Astrocyte of the spinal cord (primary cell): ENCODE results near the gene FBXO11.
"Not testable (repeated sequence)": the region's sequence is repeated elsewhere in the genome, so short reads cannot be mapped to it uniquely, and the experiment has no call there.

Experiments
- DNase-seq: peaks from one replicate; pipeline ENCODE4 v3.0.0; 2011; ENCODE audit warnings: low read depth, low spot score
- H3K4me3 ChIP-seq: 2 replicates; pipeline ENCODE4 v1.5.1; 2011; ENCODE audit warnings: low read depth, mild to moderate bottlenecking, low read length, moderate library complexity
- in situ Hi-C: cut with HindIII; loops from 2 replicates; pipeline ENCODE4 v1.10.0; 2017; ENCODE audit warnings: low sequenced_read_pairs
- TF ChIP-seq, protein P1 (sequence below): IDR thresholded peaks from 2 replicates; pipeline ENCODE4 v1.5.1; 2012; ENCODE audit warnings: low read depth, mild to moderate bottlenecking, low read length, inconsistent platforms

The FBXO11 gene

DNA sequence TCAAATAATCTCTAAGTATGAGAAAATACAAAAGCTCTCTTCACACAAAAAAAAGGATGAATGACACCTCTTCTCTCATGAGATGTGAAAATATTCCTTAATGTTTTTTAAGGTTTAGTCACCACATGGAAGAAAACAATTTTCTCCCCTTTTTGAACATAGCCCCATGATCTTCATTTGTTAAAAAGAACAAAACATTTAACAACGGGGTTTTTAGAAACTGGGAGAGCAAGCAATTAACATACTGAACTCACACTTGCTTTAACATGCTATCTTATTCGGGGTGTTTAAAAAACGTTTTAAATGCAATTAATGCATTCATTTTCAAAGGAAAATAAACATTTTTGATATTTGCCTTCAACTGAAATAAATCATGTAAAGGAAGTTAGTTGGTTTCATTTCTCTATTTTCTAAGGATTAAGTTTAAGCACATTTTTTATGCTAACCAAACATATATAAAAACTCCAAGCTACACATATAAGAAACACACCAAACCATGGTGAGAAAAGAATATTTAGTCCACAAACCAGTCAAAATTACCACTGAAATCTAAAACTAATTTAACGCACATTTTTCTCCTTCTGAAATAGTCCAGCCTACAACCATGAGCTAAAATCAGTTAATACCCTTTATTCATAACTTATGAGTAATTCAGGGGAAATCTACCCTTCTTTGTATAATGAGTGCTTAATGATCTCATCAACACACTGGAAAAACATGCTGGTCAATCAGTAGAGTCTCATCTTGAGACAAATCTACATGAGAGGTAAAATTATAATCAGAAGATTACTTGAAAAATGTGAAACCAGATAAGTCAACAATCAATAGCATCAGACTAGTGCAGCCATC lies 8.2 kb downstream of the FBXO11 start:
- TF ChIP-seq, protein P1, sequence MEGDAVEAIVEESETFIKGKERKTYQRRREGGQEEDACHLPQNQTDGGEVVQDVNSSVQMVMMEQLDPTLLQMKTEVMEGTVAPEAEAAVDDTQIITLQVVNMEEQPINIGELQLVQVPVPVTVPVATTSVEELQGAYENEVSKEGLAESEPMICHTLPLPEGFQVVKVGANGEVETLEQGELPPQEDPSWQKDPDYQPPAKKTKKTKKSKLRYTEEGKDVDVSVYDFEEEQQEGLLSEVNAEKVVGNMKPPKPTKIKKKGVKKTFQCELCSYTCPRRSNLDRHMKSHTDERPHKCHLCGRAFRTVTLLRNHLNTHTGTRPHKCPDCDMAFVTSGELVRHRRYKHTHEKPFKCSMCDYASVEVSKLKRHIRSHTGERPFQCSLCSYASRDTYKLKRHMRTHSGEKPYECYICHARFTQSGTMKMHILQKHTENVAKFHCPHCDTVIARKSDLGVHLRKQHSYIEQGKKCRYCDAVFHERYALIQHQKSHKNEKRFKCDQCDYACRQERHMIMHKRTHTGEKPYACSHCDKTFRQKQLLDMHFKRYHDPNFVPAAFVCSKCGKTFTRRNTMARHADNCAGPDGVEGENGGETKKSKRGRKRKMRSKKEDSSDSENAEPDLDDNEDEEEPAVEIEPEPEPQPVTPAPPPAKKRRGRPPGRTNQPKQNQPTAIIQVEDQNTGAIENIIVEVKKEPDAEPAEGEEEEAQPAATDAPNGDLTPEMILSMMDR: no peak
- in situ Hi-C loops: no loop called here
- DNase-seq: no peak
- H3K4me3 ChIP-seq: no peak overlapping the region

DNA sequence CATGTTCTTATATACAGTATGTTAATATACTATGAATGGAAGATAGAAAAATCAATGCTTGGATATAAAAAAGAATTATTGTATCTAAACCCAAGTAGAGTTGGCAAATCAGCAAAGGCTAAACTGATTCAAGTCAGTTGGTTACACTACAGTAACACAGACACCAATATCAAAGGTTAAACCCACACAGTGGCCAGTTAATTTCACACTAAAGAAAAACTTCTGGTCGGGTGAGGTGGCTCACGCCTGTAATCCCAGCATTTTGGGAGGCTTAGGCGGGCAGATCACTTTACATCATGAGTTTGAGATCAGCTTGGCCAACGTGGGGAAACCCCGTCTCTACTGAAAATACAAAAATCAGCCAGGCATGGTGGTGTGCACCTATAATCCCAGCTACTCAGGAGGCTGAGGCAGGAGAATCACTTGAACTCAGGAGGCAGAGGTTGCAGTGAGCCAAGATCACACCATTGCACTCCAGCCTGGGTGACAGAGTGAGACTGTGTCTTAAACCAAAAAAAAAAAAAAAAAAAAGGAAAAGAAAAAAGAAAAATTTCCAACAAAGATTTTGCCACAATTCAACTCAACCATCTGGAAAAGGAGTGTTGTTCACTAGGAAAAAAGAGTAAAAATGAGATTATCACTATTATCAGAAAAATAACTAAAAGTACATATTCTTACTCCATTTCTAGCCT lies 9.0 kb downstream of the FBXO11 start:
- in situ Hi-C loops: not testable (repeated sequence)

GRCh38 chr2:47896450-47896968 lies 9.8 kb downstream of the FBXO11 start:
- TF ChIP-seq, protein P1: no peak
- in situ Hi-C loops: no loop called here
- DNase-seq: no peak

More for the DNA sequence above, 9.0 kb downstream of the FBXO11 start:
- not testable (repeated sequence) for H3K4me3 ChIP-seq, DNase-seq

DNA sequence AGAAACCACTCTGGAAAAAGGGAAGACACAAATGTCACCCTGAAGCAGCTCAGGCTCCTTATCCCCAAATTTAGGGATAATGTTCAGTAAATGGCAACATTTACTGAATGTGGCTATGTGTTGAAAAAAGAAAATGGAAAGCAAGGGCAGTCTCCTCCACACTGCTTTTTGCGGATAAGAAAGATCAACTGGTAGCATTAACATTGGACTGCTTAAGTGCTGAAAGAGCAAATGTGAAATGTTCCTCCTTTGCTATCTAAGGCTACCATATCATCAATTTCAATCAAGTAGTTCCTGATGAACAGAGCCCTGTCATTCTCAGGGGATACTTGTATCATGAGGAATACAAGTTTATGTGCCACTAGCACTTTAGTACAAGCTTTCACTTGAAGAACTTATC lies 12.5 kb downstream of the FBXO11 start:
- DNase-seq: no peak
- no peak overlapping the region for H3K4me3 ChIP-seq
- TF ChIP-seq, protein P1: no peak
- in situ Hi-C loops: no loop called here

More at GRCh38 chr2:47896450-47896968, 9.8 kb downstream of the FBXO11 start:
- H3K4me3 ChIP-seq: no peak overlapping the region

DNA sequence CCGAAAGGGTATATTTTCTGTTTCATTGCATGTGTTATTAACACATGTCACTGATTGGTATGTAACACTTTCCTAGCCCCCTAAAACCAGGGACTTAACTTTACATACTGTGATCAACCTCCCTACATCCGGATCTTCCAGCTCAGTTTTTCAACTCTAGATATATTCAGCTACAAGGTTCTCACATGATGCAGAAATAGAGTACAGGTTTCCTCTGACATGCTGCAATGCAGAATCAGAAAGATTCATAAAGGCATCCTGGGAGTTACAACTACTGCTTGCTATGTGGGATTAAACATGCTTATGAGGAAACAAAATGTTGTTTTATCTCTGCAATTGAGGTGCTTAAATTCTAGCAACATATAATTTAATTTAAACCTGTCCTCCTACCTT lies 14.0 kb downstream of the FBXO11 start:
- DNase-seq: no peak
- in situ Hi-C loops: no loop called here
- no peak overlapping the region for H3K4me3 ChIP-seq
- TF ChIP-seq, protein P1: no peak

- in situ Hi-C loops: no loop called here
- no peak for DNase-seq
- no peak overlapping the region for H3K4me3 ChIP-seq
- TF ChIP-seq, protein P1: no peak
Observed at GRCh38 chr2:47891369-47892337, 14.6 kb downstream of the FBXO11 start.
